ENCODE data around the gene C6orf62.

DNA sequence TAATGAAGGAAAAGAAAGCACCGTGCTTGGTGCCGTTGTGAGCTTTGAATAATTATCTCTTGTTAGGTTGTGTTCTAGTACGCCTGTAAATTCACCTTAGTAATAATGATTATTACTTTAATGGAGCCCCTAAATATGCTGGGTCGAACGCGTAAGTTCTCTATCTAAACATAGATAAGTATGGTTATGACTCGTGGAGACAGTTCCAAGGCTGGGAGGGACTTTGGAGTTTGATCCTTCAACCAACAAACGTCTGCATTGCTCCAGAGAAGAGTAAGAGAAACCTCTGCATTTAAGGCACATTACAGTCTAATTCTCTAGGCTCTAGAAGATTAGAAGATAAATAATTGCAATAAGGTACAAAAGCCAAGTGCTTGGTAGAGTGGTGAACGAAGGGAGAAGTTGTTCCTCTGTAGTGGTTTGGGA is 51.6 kb downstream of the C6orf62 start:
- TF ChIP-seq GATA3 (IDR thresholded peaks at IDR 0.05; ENCODE audit: low read depth, low read length) = no peak
- TF ChIP-seq GATA2 (IDR thresholded peaks at IDR 0.05; ENCODE audit: low read depth, low read length) = no peak

Measured in SH-SY5Y (cell line).